ENCODE data around the gene PJVK. TPM values are rescaled to one million over a fixed set of nuclear protein-coding genes. Genes with fewer than 3 reads are reported as not detected.

The PJVK gene
- total and polyA plus RNA-seq, 2 of the 13 experiments (the other 11 are each of a cell fraction or from before 2014, with no cell fraction given): 1.2 to 2.6 TPM

GRCh38 chr2:178414266-178415247, 36.6 kb upstream of the PJVK start (continued):
- TF ChIP-seq ZFP91 (CRISPR knock-in tag; IDR thresholded peaks at IDR 0.05; ENCODE audit: borderline replicate concordance): no peak
- peak; percentile 52; the same call in 1 of the 2 replicates for TF ChIP-seq GABPB1 (CRISPR knock-in tag; IDR thresholded peaks at IDR 0.05)
- TF ChIP-seq ZNF749 (CRISPR knock-in tag; IDR thresholded peaks at IDR 0.05; ENCODE audit: borderline replicate concordance): no peak
- 0 out of 2 replicates have a peak, but pooled peaks have one; percentile 39 for TF ChIP-seq KAT7 (CRISPR knock-in tag; IDR thresholded peaks at IDR 0.05; ENCODE audit: borderline replicate concordance)
- no peak for TF ChIP-seq NFE2L1 (CRISPR knock-in tag; IDR thresholded peaks at IDR 0.05; ENCODE audit: borderline replicate concordance)
- TF ChIP-seq, protein P1, sequence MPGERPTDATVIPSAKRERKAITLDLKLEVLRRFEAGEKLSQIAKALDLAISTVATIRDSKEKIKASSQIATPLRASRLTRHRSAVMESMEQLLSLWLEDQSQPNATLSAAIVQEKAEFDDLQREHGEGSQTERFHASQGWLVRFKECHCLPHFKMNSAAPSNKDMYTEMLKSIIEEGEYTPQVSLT (CRISPR knock-in tag; IDR thresholded peaks at IDR 0.05; ENCODE audit: borderline replicate concordance, low read depth): no peak
- TF ChIP-seq, protein P2, sequence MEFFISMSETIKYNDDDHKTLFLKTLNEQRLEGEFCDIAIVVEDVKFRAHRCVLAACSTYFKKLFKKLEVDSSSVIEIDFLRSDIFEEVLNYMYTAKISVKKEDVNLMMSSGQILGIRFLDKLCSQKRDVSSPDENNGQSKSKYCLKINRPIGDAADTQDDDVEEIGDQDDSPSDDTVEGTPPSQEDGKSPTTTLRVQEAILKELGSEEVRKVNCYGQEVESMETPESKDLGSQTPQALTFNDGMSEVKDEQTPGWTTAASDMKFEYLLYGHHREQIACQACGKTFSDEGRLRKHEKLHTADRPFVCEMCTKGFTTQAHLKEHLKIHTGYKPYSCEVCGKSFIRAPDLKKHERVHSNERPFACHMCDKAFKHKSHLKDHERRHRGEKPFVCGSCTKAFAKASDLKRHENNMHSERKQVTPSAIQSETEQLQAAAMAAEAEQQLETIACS (CRISPR knock-in tag; IDR thresholded peaks at IDR 0.05): no peak
- TF ChIP-seq, protein P3, sequence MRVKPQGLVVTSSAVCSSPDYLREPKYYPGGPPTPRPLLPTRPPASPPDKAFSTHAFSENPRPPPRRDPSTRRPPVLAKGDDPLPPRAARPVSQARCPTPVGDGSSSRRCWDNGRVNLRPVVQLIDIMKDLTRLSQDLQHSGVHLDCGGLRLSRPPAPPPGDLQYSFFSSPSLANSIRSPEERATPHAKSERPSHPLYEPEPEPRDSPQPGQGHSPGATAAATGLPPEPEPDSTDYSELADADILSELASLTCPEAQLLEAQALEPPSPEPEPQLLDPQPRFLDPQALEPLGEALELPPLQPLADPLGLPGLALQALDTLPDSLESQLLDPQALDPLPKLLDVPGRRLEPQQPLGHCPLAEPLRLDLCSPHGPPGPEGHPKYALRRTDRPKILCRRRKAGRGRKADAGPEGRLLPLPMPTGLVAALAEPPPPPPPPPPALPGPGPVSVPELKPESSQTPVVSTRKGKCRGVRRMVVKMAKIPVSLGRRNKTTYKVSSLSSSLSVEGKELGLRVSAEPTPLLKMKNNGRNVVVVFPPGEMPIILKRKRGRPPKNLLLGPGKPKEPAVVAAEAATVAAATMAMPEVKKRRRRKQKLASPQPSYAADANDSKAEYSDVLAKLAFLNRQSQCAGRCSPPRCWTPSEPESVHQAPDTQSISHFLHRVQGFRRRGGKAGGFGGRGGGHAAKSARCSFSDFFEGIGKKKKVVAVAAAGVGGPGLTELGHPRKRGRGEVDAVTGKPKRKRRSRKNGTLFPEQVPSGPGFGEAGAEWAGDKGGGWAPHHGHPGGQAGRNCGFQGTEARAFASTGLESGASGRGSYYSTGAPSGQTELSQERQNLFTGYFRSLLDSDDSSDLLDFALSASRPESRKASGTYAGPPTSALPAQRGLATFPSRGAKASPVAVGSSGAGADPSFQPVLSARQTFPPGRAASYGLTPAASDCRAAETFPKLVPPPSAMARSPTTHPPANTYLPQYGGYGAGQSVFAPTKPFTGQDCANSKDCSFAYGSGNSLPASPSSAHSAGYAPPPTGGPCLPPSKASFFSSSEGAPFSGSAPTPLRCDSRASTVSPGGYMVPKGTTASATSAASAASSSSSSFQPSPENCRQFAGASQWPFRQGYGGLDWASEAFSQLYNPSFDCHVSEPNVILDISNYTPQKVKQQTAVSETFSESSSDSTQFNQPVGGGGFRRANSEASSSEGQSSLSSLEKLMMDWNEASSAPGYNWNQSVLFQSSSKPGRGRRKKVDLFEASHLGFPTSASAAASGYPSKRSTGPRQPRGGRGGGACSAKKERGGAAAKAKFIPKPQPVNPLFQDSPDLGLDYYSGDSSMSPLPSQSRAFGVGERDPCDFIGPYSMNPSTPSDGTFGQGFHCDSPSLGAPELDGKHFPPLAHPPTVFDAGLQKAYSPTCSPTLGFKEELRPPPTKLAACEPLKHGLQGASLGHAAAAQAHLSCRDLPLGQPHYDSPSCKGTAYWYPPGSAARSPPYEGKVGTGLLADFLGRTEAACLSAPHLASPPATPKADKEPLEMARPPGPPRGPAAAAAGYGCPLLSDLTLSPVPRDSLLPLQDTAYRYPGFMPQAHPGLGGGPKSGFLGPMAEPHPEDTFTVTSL (CRISPR knock-in tag; IDR thresholded peaks at IDR 0.05; ENCODE audit: borderline replicate concordance): no peak
- peak; percentile 53 for TF ChIP-seq BCL6 (CRISPR knock-in tag; IDR thresholded peaks at IDR 0.05)
- TF ChIP-seq PRDM10 (CRISPR knock-in tag; IDR thresholded peaks at IDR 0.05; ENCODE audit: low read depth): no peak
- 0 out of 2 replicates have a peak, but pooled peaks have one; percentile 67 for TF ChIP-seq YEATS2 (CRISPR knock-in tag; IDR thresholded peaks at IDR 0.05; ENCODE audit: borderline replicate concordance)
